Endothelial cell (in vitro differentiated cells): ENCODE measurements around the gene PTCD1. TPM values are rescaled to one million over a fixed set of nuclear protein-coding genes. Genes with fewer than 3 reads are reported as not detected.

ENCODE experiments used
- DNase-seq: peaks from one replicate; pipeline ENCODE4 v3.0.0; 2021; ENCODE audit warnings: low spot score
- H3K27ac Mint-ChIP-seq: one replicate; pipeline ENCODE4 v1.8.0; 2021; ENCODE audit warnings: mixed read lengths, inconsistent platforms; ENCODE audit not compliant: unreplicated experiment
- H3K27me3 Mint-ChIP-seq: one replicate; pipeline ENCODE4 v1.8.0; 2021; ENCODE audit warnings: mild to moderate bottlenecking, moderate library complexity, mixed read lengths, inconsistent platforms; ENCODE audit not compliant: unreplicated experiment
- H3K36me3 Mint-ChIP-seq: one replicate; pipeline ENCODE4 v1.8.0; 2021; ENCODE audit warnings: mild to moderate bottlenecking, low read depth, mixed read lengths, inconsistent platforms; ENCODE audit not compliant: unreplicated experiment
- H3K4me1 Mint-ChIP-seq: one replicate; pipeline ENCODE4 v1.8.0; 2021; ENCODE audit warnings: mild to moderate bottlenecking, mixed read lengths, inconsistent platforms; ENCODE audit not compliant: unreplicated experiment
- H3K4me3 Mint-ChIP-seq: one replicate; pipeline ENCODE4 v1.8.0; 2021; ENCODE audit warnings: mild to moderate bottlenecking, mixed read lengths, inconsistent platforms; ENCODE audit not compliant: unreplicated experiment
- H3K9me3 Mint-ChIP-seq: one replicate; pipeline ENCODE4 v1.8.0; 2021; ENCODE audit warnings: mixed read lengths, inconsistent platforms; ENCODE audit not compliant: unreplicated experiment
- CTCF ChIP-seq: fragments of 200-600 bp; sonication (generic); IDR thresholded peaks from one replicate; pipeline ENCODE4 v1.5.0; 2021; ENCODE audit warnings: antibody characterized with exemption; ENCODE audit not compliant: unreplicated experiment
- total RNA-seq: library from RNA; stranded (reverse); fragmentation: NEBNext Ultra II Directional; extraction: Animal tissue kit (Norgen Biotek cat#: 25700); gene quantifications from one replicate; pipeline ENCODE4 v1.2.1, GENCODE V29; 2021; ENCODE audit not compliant: unreplicated experiment

The PTCD1 gene
- total RNA-seq, 1 donor from 2014 or later, result 7.1 TPM

- Mint-ChIP-seq H3K9me3 (no peaks in the 10 kb centered on the region), H3K36me3 (peaks cover 24% of the 10 kb centered on the region), H3K27ac (peak overlapping the region; percentile 24), H3K4me3 (no peak overlapping the region), H3K4me1 (peaks cover 9% of the 10 kb centered on the region), H3K27me3 (peaks cover 17% of the 10 kb centered on the region)
- no peak for TF ChIP-seq CTCF
- no peak for DNase-seq
Observed at GRCh38 chr7:99396418-99397296, 41.9 kb downstream of the PTCD1 start.

GRCh38 chr7:99395616-99396327 lies 42.8 kb downstream of the PTCD1 start:
- DNase-seq, result no peak
- peaks cover 9% of the 10 kb centered on the region for H3K4me1 Mint-ChIP-seq
- peaks cover 17% of the 10 kb centered on the region for H3K36me3 Mint-ChIP-seq
- H3K4me3 Mint-ChIP-seq, result peak overlapping the region; percentile 56
- H3K27ac Mint-ChIP-seq, result no peak overlapping the region
- peaks cover 14% of the 10 kb centered on the region for H3K27me3 Mint-ChIP-seq
- TF ChIP-seq CTCF, result no peak
- H3K9me3 Mint-ChIP-seq, result no peaks in the 10 kb centered on the region

- peaks cover 8% of the 10 kb centered on the region for H3K27me3 Mint-ChIP-seq
- no peak for DNase-seq
- TF ChIP-seq CTCF, result no peak
- H3K4me1 Mint-ChIP-seq, result peaks cover 9% of the 10 kb centered on the region
- H3K9me3 Mint-ChIP-seq, result no peaks in the 10 kb centered on the region
- no peak overlapping the region for H3K4me3 Mint-ChIP-seq
- H3K27ac Mint-ChIP-seq, result no peak overlapping the region
- peaks cover 14% of the 10 kb centered on the region for H3K36me3 Mint-ChIP-seq
Observed at GRCh38 chr7:99394188-99394502, 44.5 kb downstream of the PTCD1 start.

GRCh38 chr7:99393355-99394187 lies 45.0 kb downstream of the PTCD1 start:
- Mint-ChIP-seq H3K9me3 (no peaks in the 10 kb centered on the region), H3K36me3 (peaks cover 14% of the 10 kb centered on the region), H3K4me1 (peaks cover 9% of the 10 kb centered on the region), H3K27ac (peak overlapping the region; percentile 57), H3K4me3 (peak overlapping the region; percentile 88), H3K27me3 (peaks cover 8% of the 10 kb centered on the region)
- no peak for TF ChIP-seq CTCF
- peak; percentile 38 for DNase-seq
